ENCODE measurements around the gene MILR1.

- TF ChIP-seq, protein P1, sequence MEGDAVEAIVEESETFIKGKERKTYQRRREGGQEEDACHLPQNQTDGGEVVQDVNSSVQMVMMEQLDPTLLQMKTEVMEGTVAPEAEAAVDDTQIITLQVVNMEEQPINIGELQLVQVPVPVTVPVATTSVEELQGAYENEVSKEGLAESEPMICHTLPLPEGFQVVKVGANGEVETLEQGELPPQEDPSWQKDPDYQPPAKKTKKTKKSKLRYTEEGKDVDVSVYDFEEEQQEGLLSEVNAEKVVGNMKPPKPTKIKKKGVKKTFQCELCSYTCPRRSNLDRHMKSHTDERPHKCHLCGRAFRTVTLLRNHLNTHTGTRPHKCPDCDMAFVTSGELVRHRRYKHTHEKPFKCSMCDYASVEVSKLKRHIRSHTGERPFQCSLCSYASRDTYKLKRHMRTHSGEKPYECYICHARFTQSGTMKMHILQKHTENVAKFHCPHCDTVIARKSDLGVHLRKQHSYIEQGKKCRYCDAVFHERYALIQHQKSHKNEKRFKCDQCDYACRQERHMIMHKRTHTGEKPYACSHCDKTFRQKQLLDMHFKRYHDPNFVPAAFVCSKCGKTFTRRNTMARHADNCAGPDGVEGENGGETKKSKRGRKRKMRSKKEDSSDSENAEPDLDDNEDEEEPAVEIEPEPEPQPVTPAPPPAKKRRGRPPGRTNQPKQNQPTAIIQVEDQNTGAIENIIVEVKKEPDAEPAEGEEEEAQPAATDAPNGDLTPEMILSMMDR (IDR thresholded peaks at IDR 0.05), result no peak
- TF ChIP-seq POLR2A (IDR thresholded peaks at IDR 0.05), result no peak
Measured at GRCh38 chr17:64500487-64500859, 51.6 kb downstream of the MILR1 start.
